Cardiac fibroblast (primary cell): Measurements from ENCODE around the gene HIBCH.
A peak's percentile ranks its signal among the peaks of the same experiment; 100 is the strongest.

Source experiments
- DNase-seq, 2 donors: peaks; one replicate each; pipeline versions ENCODE4 v3.0.0 to v3.0.0-alpha.2; 2010; ENCODE audit warnings: low read depth in 2 of 2
- H3K4me3 ChIP-seq, 2 donors: replicated peaks in 1 of 2; 1 replicate in 1 of 2; 2 replicates in 1 of 2; pipeline ENCODE4 v1.5.1; 2011; ENCODE audit warnings: low read depth in 2 of 2, low read length in 2 of 2, mild to moderate bottlenecking in 2 of 2, moderate library complexity in 1 of 2
- TF ChIP-seq, protein P1 (sequence below): IDR thresholded peaks from one replicate; pipeline ENCODE4 v1.5.1; 2011; ENCODE audit warnings: low read depth, mild to moderate bottlenecking, low read length, inconsistent platforms

Gene HIBCH

DNA sequence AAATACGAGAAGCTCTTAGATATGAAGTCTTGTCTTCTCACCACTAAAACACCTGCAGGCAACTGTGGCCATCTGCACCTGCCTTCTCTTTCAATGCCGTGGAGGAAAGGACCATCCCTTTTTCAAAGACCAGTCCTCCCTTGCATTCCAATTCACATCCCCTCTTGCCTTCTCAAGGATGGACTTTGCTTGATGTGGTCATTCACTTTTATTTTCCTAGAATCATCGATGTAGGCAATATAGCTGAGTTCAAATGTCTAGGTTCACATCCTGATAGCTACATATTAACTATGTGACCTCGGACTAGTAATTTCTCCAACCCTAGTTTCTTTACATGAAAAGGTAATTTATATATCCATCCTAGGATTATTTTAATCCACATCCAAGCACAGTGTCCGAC, 110.1 kb downstream of the HIBCH start:
- TF ChIP-seq, protein P1, sequence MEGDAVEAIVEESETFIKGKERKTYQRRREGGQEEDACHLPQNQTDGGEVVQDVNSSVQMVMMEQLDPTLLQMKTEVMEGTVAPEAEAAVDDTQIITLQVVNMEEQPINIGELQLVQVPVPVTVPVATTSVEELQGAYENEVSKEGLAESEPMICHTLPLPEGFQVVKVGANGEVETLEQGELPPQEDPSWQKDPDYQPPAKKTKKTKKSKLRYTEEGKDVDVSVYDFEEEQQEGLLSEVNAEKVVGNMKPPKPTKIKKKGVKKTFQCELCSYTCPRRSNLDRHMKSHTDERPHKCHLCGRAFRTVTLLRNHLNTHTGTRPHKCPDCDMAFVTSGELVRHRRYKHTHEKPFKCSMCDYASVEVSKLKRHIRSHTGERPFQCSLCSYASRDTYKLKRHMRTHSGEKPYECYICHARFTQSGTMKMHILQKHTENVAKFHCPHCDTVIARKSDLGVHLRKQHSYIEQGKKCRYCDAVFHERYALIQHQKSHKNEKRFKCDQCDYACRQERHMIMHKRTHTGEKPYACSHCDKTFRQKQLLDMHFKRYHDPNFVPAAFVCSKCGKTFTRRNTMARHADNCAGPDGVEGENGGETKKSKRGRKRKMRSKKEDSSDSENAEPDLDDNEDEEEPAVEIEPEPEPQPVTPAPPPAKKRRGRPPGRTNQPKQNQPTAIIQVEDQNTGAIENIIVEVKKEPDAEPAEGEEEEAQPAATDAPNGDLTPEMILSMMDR: no peak
- no peak overlapping the region for H3K4me3 ChIP-seq
- DNase-seq: no peak

DNA sequence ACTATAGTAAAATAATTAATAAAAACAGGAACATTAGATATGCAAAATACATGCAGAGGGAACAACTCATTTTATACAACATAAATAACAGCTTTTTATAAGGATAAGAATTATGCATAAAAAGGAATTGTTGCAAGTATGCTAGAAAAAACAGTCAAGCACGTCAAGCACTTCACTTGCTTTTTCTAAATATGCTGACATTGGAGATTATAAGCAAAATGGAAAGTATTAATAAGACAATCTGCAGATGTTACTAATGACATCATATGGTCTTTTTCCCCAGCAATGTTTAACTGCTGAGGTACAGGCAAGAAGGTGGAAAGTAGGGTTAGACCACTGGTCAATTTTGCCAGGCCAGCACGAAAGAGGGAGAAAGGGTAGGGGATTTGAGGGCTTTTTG, 111.7 kb downstream of the HIBCH start:
- TF ChIP-seq, protein P1: no peak
- no peak for DNase-seq
- H3K4me3 ChIP-seq: no peak overlapping the region

GRCh38 chr2:190205657-190206056, 114.0 kb downstream of the HIBCH start:
- no peak overlapping the region for H3K4me3 ChIP-seq
- TF ChIP-seq, protein P1: no peak
- DNase-seq: peak; percentile 75 to 89

DNA sequence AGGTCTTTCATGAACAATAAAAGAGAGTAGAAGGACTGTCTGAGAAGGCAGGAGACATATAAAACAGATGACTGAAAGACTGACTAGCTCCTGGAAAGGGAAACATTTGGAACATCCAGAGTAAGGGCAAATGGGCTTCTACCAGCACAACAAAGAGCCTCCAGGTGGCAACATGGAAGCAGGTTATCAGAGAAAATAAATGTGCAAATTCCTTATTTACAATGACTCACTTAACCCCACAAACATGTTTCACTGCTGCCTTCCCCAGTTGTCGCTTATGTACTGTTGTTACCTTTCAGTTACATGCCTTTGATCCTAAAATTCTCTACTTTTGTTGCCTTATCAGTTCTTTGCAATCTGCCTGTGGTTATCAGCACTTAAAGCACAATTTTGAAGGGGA, 117.0 kb downstream of the HIBCH start:
- H3K4me3 ChIP-seq: no peak overlapping the region
- DNase-seq: no peak
- TF ChIP-seq, protein P1: no peak

DNA sequence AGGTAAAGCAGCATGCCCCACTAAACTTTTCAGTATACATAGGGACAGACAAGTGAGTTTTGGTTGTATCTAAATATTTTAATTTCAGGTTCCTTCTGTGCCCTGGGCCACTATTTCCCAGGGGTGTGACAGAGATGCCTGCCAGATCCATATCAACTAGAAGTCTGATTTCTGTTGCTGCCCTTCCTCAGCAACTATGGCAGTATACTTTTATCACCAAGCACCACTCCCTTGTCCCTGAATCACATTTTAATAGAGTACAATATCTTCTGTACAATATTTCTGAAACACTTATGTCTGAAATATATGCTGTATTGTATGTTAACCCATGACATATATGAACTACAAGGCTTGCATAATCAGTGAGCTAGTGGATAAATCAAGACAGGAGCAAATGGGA, 117.6 kb downstream of the HIBCH start:
- TF ChIP-seq, protein P1: no peak
- no peak overlapping the region for H3K4me3 ChIP-seq
- no peak for DNase-seq

GRCh38 chr2:190200603-190201002, 119.0 kb downstream of the HIBCH start:
- TF ChIP-seq, protein P1: no peak
- H3K4me3 ChIP-seq: no peak overlapping the region
- no peak for DNase-seq

- DNase-seq: no peak
- TF ChIP-seq, protein P1: no peak
- no peak overlapping the region for H3K4me3 ChIP-seq
These were observed 120.1 kb downstream of the HIBCH start for GRCh38 chr2:190199530-190199929.
